Measurements from ENCODE around the gene DNAJC5. TPM values are rescaled to one million over a fixed set of nuclear protein-coding genes. Genes with fewer than 3 reads are reported as not detected.

The DNAJC5 gene
- polyA plus RNA-seq, 1 donor from 2014 or later = 5.2 TPM

Other genes starting within 250 kb of the DNAJC5 start
- 2.7 TPM for gene STMN3, start 241.7 kb upstream of the DNAJC5 start, polyA plus RNA-seq
- 2.6 TPM for gene RTEL1, start 236.8 kb upstream of the DNAJC5 start, polyA plus RNA-seq
- not detected for gene TNFRSF6B, start 198.5 kb upstream of the DNAJC5 start, polyA plus RNA-seq
- gene ARFRP1, start 187.2 kb upstream of the DNAJC5 start, polyA plus RNA-seq = 64.3 TPM
- 59.4 TPM for gene ZGPAT, start 187.1 kb upstream of the DNAJC5 start, polyA plus RNA-seq
- 81.2 TPM for gene LIME1, start 158.5 kb upstream of the DNAJC5 start, polyA plus RNA-seq
- 2.0 TPM for gene SLC2A4RG, start 155.3 kb upstream of the DNAJC5 start, polyA plus RNA-seq
- 0.04 TPM for gene ZBTB46, start 63.9 kb upstream of the DNAJC5 start, polyA plus RNA-seq
- 0.19 TPM for gene ABHD16B, start 33.6 kb upstream of the DNAJC5 start, polyA plus RNA-seq
- gene TPD52L2, start 29.9 kb upstream of the DNAJC5 start, polyA plus RNA-seq = 80.4 TPM
- gene UCKL1, start 61.3 kb downstream of the DNAJC5 start, polyA plus RNA-seq = 67.9 TPM
- gene ZNF512B, start 74.8 kb downstream of the DNAJC5 start, polyA plus RNA-seq = 0.30 TPM
- gene SAMD10, start 84.5 kb downstream of the DNAJC5 start, polyA plus RNA-seq = 9.5 TPM
- gene PRPF6, start 86.0 kb downstream of the DNAJC5 start, polyA plus RNA-seq = 106 TPM
- gene C20orf204, start 141.1 kb downstream of the DNAJC5 start, polyA plus RNA-seq = not detected
- not detected for gene SOX18, start 154.5 kb downstream of the DNAJC5 start, polyA plus RNA-seq
- 41.3 TPM for gene TCEA2, start 168.1 kb downstream of the DNAJC5 start, polyA plus RNA-seq
- gene RGS19, start 184.4 kb downstream of the DNAJC5 start, polyA plus RNA-seq = 202 TPM
- gene OPRL1, start 185.0 kb downstream of the DNAJC5 start, polyA plus RNA-seq = 3.7 TPM
- 0.83 TPM for gene LKAAEAR1, start 189.3 kb downstream of the DNAJC5 start, polyA plus RNA-seq
- not detected for gene NPBWR2, start 212.4 kb downstream of the DNAJC5 start, polyA plus RNA-seq

Measured in IgD-negative memory B cell (primary cell).